Measurements from ENCODE around the gene EHMT1. TPM values are rescaled to one million over a fixed set of nuclear protein-coding genes. Genes with fewer than 3 reads are reported as not detected.
A peak's percentile ranks its signal among the peaks of the same experiment; 100 is the strongest.

The EHMT1 gene
- total and polyA plus RNA-seq, 2 experiments from 2014 or later: 46.0 to 47.7 TPM

- H2AFZ ChIP-seq: no peak overlapping the region
- H3K4me2 ChIP-seq: no peak overlapping the region
- no peak overlapping the region for H3K27ac ChIP-seq
- no peaks in the 10 kb centered on the region for H4K20me1 ChIP-seq (ENCODE audit: insufficient read depth, poor library complexity, severe bottlenecking)
- H3K27me3 ChIP-seq: no peaks in the 10 kb centered on the region
- H3K4me3 ChIP-seq: no peak overlapping the region
- DNase-seq (ENCODE audit: low spot score): no peak
- H3K9me3 ChIP-seq (ENCODE audit: low read depth): no peaks in the 10 kb centered on the region
- H3K9me2 ChIP-seq (replicated peaks; ENCODE audit: insufficient read depth): no peaks in the 10 kb centered on the region
- WGBS (ENCODE audit: low lambda C conversion rate, missing lambda C conversion rate): 95% methylated on average over 14 of the region's 14 CpGs
- peaks cover 5% of the 10 kb centered on the region for H3K79me2 ChIP-seq
- TF ChIP-seq EZH2 (IDR thresholded peaks at IDR 0.05; ENCODE audit: borderline replicate concordance): no peak
- TF ChIP-seq EZH2phosphoT487 (IDR thresholded peaks at IDR 0.05; ENCODE audit: low read depth, severe bottlenecking, unreplicated experiment): no peak
- no peaks in the 10 kb centered on the region for H3K36me3 ChIP-seq (replicated peaks; ENCODE audit: insufficient read depth, low read depth)
- H3K4me1 ChIP-seq (ENCODE audit: insufficient read depth): no peaks in the 10 kb centered on the region
These were observed 210.6 kb downstream of the EHMT1 start for GRCh38 chr9:137829260-137829996.

- Histone ChIP-seq H3K36me3 (replicated peaks; ENCODE audit: insufficient read depth, low read depth) (no peaks in the 10 kb centered on the region), H3K4me2 (no peak overlapping the region), H3K4me3 (no peak overlapping the region), H2AFZ (no peak overlapping the region), H3K9me3 (ENCODE audit: low read depth) (no peaks in the 10 kb centered on the region), H4K20me1 (ENCODE audit: insufficient read depth, poor library complexity, severe bottlenecking) (no peaks in the 10 kb centered on the region), H3K27me3 (no peaks in the 10 kb centered on the region), H3K9me2 (replicated peaks; ENCODE audit: insufficient read depth) (no peaks in the 10 kb centered on the region), H3K79me2 (no peaks in the 10 kb centered on the region), H3K27ac (no peak overlapping the region), H3K4me1 (ENCODE audit: insufficient read depth) (no peaks in the 10 kb centered on the region)
- peak; percentile 2 for DNase-seq (ENCODE audit: low spot score)
- TF ChIP-seq, protein P1, sequence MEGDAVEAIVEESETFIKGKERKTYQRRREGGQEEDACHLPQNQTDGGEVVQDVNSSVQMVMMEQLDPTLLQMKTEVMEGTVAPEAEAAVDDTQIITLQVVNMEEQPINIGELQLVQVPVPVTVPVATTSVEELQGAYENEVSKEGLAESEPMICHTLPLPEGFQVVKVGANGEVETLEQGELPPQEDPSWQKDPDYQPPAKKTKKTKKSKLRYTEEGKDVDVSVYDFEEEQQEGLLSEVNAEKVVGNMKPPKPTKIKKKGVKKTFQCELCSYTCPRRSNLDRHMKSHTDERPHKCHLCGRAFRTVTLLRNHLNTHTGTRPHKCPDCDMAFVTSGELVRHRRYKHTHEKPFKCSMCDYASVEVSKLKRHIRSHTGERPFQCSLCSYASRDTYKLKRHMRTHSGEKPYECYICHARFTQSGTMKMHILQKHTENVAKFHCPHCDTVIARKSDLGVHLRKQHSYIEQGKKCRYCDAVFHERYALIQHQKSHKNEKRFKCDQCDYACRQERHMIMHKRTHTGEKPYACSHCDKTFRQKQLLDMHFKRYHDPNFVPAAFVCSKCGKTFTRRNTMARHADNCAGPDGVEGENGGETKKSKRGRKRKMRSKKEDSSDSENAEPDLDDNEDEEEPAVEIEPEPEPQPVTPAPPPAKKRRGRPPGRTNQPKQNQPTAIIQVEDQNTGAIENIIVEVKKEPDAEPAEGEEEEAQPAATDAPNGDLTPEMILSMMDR (IDR thresholded peaks at IDR 0.05; ENCODE audit: poor library complexity): no peak
- TF ChIP-seq EZH2 (IDR thresholded peaks at IDR 0.05; ENCODE audit: borderline replicate concordance): no peak
- no peak for TF ChIP-seq EZH2phosphoT487 (IDR thresholded peaks at IDR 0.05; ENCODE audit: low read depth, severe bottlenecking, unreplicated experiment)
- 95% methylated on average over 12 of the region's 20 CpGs for WGBS (ENCODE audit: low lambda C conversion rate, missing lambda C conversion rate)
These were observed 213.4 kb downstream of the EHMT1 start for GRCh38 chr9:137832191-137832700.

- Histone ChIP-seq H3K4me1 (ENCODE audit: insufficient read depth) (no peaks in the 10 kb centered on the region), H3K9me3 (ENCODE audit: low read depth) (no peaks in the 10 kb centered on the region), H3K27me3 (no peaks in the 10 kb centered on the region), H3K9me2 (replicated peaks; ENCODE audit: insufficient read depth) (no peaks in the 10 kb centered on the region), H3K36me3 (replicated peaks; ENCODE audit: insufficient read depth, low read depth) (no peaks in the 10 kb centered on the region), H4K20me1 (ENCODE audit: insufficient read depth, poor library complexity, severe bottlenecking) (no peaks in the 10 kb centered on the region), H3K27ac (no peak overlapping the region), H3K4me2 (no peak overlapping the region), H3K4me3 (no peak overlapping the region), H3K79me2 (no peaks in the 10 kb centered on the region), H2AFZ (no peak overlapping the region)
- TF ChIP-seq EZH2phosphoT487 (IDR thresholded peaks at IDR 0.05; ENCODE audit: low read depth, severe bottlenecking, unreplicated experiment) (no peak), EZH2 (IDR thresholded peaks at IDR 0.05; ENCODE audit: borderline replicate concordance) (no peak)
- TF ChIP-seq, protein P1 (IDR thresholded peaks at IDR 0.05; ENCODE audit: poor library complexity): no peak
- DNase-seq (ENCODE audit: low spot score): peak; percentile 2
- 96% methylated on average over 42 of the region's 44 CpGs for WGBS (ENCODE audit: low lambda C conversion rate, missing lambda C conversion rate)
These were observed 214.2 kb downstream of the EHMT1 start for GRCh38 chr9:137832830-137833590.
